SK-N-MC (cell line): Measurements from ENCODE around the gene GPX4.

Source experiments
- EZH2 ChIP-seq: fragments of 200-600 bp; sonication (generic); IDR thresholded peaks from one replicate; pipeline ENCODE4 v1.6.1; 2017; ENCODE audit warnings: antibody characterized with exemption
- POLR2AphosphoS5 ChIP-seq: IDR thresholded peaks from 2 replicates; pipeline ENCODE4 v1.6.1; 2012; ENCODE audit warnings: mild to moderate bottlenecking, low read depth, low read length, borderline replicate concordance

DNA sequence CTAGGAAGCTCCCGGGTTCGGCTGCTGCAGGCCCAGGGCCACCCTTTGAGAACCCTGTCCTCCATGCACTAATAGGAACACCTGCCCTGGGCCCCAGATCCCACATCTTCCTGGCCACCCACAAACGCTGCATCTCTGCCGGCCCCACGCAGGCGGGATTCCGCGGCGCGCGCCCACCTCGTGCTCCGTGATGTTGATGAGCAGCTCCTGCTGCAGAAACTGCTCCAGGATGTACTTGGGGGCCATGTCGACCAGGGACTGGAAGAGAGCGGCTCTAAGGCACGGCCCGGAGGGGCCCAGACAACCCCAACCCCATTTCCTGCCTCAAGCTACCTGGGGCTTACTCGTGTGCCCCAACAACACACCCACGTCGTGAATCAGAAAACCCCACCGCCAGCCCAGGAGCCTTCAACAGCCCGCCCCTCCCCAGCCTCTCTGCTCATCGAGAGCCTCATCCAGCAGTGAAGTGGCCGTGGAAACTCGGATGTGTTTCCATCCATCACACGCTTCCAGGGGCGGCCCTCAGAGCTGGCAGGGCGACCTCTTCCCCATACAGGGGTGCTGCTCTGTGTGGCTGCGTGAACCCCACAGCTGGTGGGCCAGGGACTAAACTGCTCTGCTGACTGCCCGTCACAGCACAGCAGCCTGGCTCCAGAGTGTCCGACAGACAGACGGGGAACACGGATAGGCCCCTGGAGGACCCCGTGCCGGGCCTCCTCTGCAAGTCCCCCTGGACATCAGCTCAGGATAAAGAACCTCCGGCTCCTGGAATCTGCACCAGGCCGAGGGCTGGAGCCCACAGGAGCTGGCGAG, 12.9 kb upstream of the GPX4 start:
- TF ChIP-seq EZH2 = no peak
- no peak for TF ChIP-seq POLR2AphosphoS5
